Spinal cord (tissue), 10 donors: ENCODE measurements around the gene BBOX1. TPM values are rescaled to one million over a fixed set of nuclear protein-coding genes. Genes with fewer than 3 reads are reported as not detected.
"Not testable (repeated sequence)": the region's sequence is repeated elsewhere in the genome, so short reads cannot be mapped to it uniquely, and the experiment has no call there.

ENCODE experiments used
- DNase-seq, 6 donors: peaks; one replicate each; pipeline versions ENCODE4 v3.0.0 to v3.0.0-alpha.2; 2013 to 2015; ENCODE audit warnings: low spot score in 6 of 6, low read depth in 4 of 6
- H3K27ac ChIP-seq: one replicate; pipeline ENCODE4 v1.5.1; 2013; ENCODE audit warnings: low read depth, low read length, control low read depth
- H3K27me3 ChIP-seq: one replicate; pipeline ENCODE4 v1.6.1; 2013; ENCODE audit warnings: low read length; ENCODE audit not compliant: control insufficient read depth, insufficient read depth
- H3K36me3 ChIP-seq: one replicate; pipeline ENCODE4 v1.6.1; 2013; ENCODE audit warnings: low read length; ENCODE audit not compliant: control insufficient read depth, insufficient read depth
- H3K4me1 ChIP-seq: one replicate; pipeline ENCODE4 v1.6.1; 2013; ENCODE audit warnings: low read length; ENCODE audit not compliant: control insufficient read depth, insufficient read depth
- H3K4me3 ChIP-seq: one replicate; pipeline ENCODE4 v1.5.1; 2013; ENCODE audit warnings: low read depth, low read length, control low read depth
- H3K9me3 ChIP-seq: one replicate; pipeline ENCODE4 v1.6.1; 2013; ENCODE audit warnings: low read length; ENCODE audit not compliant: control insufficient read depth, insufficient read depth
- WGBS: methylation state at CpG from one replicate; pipeline ENCODE4 v1.1.5; 2013; ENCODE audit warnings: missing lambda C conversion rate; ENCODE audit not compliant: insufficient coverage; 5-methylcytosine and 5-hydroxymethylcytosine counted together
- long read RNA-seq, 4 donors: transcript quantifications; one replicate each; lab custom pipeline, GENCODE V29; 2026
- polyA plus RNA-seq, 2 donors: library from polyadenylated mRNA; unstranded; fragments of 120-200 nt; gene quantifications; one replicate each; pipeline ENCODE4 v1.2.1, GENCODE V29; 2013; ENCODE audit not compliant: insufficient read length in 2 of 2
- total RNA-seq, 2 donors: library from RNA; depleted of rRNA in 1 of 2; stranded (reverse); fragments of 120-200 nt in 1 of 2; fragments of >200 nt in 1 of 2; gene quantifications; one replicate each; pipeline versions ENCODE4 v1.2.3 to v1.2.4, GENCODE V29; 2013 to 2014
- donor health status: healthy.

Gene BBOX1, protein sequence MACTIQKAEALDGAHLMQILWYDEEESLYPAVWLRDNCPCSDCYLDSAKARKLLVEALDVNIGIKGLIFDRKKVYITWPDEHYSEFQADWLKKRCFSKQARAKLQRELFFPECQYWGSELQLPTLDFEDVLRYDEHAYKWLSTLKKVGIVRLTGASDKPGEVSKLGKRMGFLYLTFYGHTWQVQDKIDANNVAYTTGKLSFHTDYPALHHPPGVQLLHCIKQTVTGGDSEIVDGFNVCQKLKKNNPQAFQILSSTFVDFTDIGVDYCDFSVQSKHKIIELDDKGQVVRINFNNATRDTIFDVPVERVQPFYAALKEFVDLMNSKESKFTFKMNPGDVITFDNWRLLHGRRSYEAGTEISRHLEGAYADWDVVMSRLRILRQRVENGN
- total RNA-seq (10 to 100 TPM; 23.5 to 42.8 TPM), polyA plus RNA-seq (10 to 100 TPM; 19.8 to 36.3 TPM)
- long read RNA-seq, donor 1, partial matches to known transcripts = 0 of 3 reads
- long read RNA-seq, donor 1, other reads (novel, unspliced or antisense) = 0 of 3 reads
- long read RNA-seq, donor 2, partial matches to known transcripts = 0 of 1 reads
- long read RNA-seq, donor 2, other reads (novel, unspliced or antisense) = 0 of 1 reads
- long read RNA-seq, donor 3, partial matches to known transcripts = 0 of 3 reads
- long read RNA-seq, donor 3, other reads (novel, unspliced or antisense) = 0 of 3 reads
- long read RNA-seq, donor 4 = 0 reads

DNA sequence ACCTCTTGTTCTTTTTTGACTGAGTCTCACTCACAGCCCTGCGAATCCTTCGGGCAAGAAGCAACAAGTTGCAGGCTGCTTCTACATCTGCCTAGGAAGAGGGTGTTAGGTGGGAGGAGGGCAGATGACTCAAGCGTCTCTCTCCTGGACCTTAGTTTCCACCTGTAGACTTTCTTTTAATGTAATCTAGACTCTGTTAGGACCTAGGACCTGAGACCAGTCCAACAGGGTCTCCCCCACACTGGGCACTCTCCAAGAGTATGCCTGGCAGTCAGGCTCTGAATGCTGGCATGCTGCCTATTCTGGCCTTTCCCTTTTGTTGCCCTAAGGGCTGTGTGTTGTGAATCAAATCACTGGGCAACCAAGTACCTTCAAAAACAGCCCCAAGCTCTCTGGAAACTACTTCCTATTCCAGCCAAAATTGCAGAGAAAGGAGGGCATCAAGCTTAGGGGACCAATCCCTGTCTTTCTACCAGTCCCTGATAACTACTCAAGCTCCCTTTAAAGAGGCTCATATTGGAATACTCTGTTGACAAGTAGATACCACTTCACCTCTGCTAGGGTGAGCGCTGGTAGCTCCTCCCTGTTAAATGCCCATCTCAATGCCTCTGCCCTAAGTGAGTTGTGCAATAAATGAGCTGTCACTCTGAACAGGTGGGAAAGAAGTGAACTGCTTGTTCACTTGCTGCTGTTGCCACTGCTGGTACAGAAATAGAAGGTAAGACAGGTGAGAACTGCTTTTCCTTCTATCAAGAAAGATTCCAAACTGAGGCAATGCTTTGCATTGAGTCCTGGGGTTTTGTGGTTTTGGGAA lies at the start of gene BBOX1:
Gene BBOX1 (plus strand): TSS at position 514 of the 814 bp plus-strand sequence. CDS start 14,616 bp downstream, outside the sequence.
- H3K4me1 ChIP-seq = peaks cover 4% of the 10 kb centered on the region
- no peaks in the 10 kb centered on the region for H3K36me3 ChIP-seq
- H3K4me3 ChIP-seq = no peak within 1 kb of the TSS
- H3K9me3 ChIP-seq = peaks cover 3% of the 10 kb centered on the region
- no CpG with 5 or more reads among the region's 4 CpGs for WGBS
- H3K27me3 ChIP-seq = no peaks in the 10 kb centered on the region
- DNase-seq = peak; percentile 52 to 91 (median 68)
- H3K27ac ChIP-seq = peak within 1 kb of the TSS; percentile 91

DNA sequence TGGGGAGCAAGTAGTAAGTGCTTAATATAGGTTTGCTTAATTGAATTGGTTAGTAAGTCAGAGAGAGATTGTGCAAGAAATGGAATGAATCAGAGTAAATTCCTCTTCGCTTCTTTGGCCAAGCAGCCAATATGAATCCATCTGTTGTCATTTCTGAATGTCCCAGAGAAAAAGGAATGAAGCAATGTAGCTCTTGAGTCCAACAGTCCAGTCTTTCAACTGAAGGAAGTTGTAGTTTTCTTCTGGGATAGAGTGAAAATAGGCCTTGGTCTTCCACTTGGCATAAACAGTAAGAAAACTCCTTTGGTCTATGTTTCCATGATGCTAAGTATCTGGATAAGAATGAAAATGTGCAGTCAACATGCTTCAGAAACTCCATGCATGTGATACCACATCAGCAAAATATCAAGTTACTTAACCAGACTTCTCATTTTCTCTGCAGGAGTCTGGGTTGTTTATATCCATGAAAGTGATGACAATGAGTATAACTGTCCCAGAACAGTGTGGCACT lies 48.5 kb upstream of the BBOX1 start:
- DNase-seq = no peak
- no peaks in the 10 kb centered on the region for H3K27me3 ChIP-seq
- no peaks in the 10 kb centered on the region for H3K36me3 ChIP-seq
- H3K27ac ChIP-seq = no peak overlapping the region
- no peak overlapping the region for H3K4me3 ChIP-seq
- H3K4me1 ChIP-seq = peaks cover 7% of the 10 kb centered on the region
- no peaks in the 10 kb centered on the region for H3K9me3 ChIP-seq
- 100% methylated on average over 1 of the region's 1 CpG for WGBS

DNA sequence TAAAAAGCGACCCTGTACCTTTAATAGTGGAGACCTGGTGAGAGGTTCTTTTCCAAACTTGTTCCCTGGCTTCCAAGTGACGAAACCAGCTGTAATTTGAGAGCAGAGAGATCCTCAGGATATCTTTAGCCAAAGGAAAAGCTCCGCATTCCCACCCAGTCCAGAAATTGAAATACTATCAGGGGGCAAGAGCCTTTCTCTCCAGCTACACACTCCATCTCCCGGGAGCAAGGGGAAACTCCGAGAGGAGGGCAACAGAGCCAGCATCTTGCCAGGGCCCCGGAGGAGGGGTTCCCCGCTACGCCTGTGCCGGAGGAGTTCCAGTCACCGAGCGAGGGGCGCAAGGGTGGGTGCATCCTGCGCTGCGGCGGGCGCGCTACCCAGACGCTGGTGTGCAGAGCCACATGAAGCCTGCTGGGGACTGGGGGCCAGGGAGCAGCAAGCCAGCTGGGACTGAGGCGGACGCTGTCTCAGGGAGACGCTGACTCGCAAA lies 46.6 kb upstream of the BBOX1 start, which contains the start of gene FIBIN:
Gene FIBIN (plus strand): TSS at position 148 of the 493 bp plus-strand sequence. CDS start 415 bp downstream, outside the sequence.
- H3K4me1 ChIP-seq = peaks cover 7% of the 10 kb centered on the region
- H3K27ac ChIP-seq = peak within 1 kb of the TSS; percentile 94
- DNase-seq = peak in 4 of 6 donors; percentile 33 to 85 (median 69)
- peak within 1 kb of the TSS; percentile 82 for H3K4me3 ChIP-seq
- 2% methylated on average over 21 of the region's 22 CpGs for WGBS
- no peaks in the 10 kb centered on the region for H3K9me3 ChIP-seq
- H3K27me3 ChIP-seq = no peaks in the 10 kb centered on the region
- H3K36me3 ChIP-seq = no peaks in the 10 kb centered on the region

DNA sequence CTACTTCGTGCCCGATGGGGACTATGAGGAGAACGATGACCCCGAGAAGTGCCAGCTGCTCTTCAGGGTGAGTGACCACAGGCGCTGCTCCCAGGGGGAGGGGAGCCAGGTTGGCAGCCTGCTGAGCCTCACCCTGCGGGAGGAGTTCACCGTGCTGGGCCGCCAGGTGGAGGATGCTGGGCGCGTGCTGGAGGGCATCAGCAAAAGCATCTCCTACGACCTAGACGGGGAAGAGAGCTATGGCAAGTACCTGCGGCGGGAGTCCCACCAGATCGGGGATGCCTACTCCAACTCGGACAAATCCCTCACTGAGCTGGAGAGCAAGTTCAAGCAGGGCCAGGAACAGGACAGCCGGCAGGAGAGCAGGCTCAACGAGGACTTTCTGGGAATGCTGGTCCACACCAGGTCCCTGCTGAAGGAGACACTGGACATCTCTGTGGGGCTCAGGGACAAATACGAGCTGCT lies 46.0 kb upstream of the BBOX1 start:
- Histone ChIP-seq H3K27me3 (no peaks in the 10 kb centered on the region), H3K4me3 (peak overlapping the region; percentile 82), H3K4me1 (peaks cover 7% of the 10 kb centered on the region), H3K36me3 (no peaks in the 10 kb centered on the region), H3K27ac (peak overlapping the region; percentile 94), H3K9me3 (no peaks in the 10 kb centered on the region)
- no peak for DNase-seq
- WGBS = 36% methylated on average over 19 of the region's 19 CpGs

DNA sequence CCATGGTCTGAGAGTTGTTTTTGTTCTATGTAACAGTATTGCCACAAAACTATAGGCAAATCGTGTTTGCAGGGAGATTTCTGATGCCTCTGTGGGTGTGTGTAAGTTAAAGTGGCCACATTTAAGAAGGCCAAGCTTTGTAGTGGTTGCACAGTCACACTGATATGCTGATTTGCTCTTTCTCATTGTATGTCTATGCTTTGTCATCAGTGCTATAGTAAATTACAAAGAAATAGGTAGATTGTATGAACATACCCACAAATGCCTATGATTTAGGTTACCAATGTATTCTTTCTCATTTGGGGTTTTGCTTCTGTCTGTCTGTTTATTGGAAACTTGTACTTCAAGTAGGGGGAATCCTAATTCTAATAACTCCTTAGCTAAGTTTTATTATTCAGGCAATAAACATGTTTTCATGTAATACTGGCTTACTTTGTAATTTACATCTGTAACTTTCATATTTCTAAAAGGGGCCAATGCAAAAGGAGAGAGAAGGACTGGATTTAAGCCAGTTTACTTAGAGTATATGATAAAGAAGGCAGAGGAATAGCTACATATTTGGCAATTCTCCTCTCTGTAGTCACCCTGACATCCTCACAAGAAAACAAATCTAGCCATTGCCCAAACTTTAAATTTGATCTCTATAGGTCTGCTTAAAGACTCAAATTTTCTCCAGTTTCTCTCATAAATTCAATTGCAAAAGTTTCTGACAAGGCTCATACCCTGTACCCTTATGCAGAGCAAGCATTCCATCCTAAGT lies 44.7 kb upstream of the BBOX1 start:
- WGBS = no CpG with 5 or more reads among the region's 1 CpG
- Histone ChIP-seq H3K27ac (peak overlapping the region; percentile 94), H3K9me3 (no peaks in the 10 kb centered on the region), H3K36me3 (no peaks in the 10 kb centered on the region), H3K27me3 (no peaks in the 10 kb centered on the region), H3K4me3 (peak overlapping the region; percentile 82), H3K4me1 (peaks cover 7% of the 10 kb centered on the region)
- no peak for DNase-seq

DNA sequence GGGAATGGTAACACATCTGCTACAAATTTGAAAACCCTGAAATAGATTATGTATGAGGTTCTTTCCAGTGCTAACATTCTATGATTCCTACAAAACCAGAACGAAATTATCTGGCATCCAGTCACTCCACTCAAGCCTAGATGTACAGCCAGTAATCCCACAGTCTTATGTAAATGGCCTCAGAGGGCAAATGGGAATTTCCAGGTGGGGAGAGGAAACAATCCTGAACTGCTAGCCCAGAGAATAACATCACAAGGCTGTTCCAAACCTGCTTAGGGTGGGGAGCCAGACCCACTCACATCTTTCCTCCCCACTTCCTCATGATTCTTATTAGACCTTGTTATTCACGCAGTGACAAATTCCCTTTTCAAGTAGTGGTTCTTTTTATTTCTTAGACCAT lies 43.2 kb upstream of the BBOX1 start:
- Histone ChIP-seq H3K9me3 (no peaks in the 10 kb centered on the region), H3K4me3 (peak overlapping the region; percentile 4), H3K27ac (peak overlapping the region; percentile 29), H3K36me3 (no peaks in the 10 kb centered on the region), H3K4me1 (peaks cover 7% of the 10 kb centered on the region), H3K27me3 (no peaks in the 10 kb centered on the region)
- no CpG with 5 or more reads among the region's 2 CpGs for WGBS
- no peak for DNase-seq

DNA sequence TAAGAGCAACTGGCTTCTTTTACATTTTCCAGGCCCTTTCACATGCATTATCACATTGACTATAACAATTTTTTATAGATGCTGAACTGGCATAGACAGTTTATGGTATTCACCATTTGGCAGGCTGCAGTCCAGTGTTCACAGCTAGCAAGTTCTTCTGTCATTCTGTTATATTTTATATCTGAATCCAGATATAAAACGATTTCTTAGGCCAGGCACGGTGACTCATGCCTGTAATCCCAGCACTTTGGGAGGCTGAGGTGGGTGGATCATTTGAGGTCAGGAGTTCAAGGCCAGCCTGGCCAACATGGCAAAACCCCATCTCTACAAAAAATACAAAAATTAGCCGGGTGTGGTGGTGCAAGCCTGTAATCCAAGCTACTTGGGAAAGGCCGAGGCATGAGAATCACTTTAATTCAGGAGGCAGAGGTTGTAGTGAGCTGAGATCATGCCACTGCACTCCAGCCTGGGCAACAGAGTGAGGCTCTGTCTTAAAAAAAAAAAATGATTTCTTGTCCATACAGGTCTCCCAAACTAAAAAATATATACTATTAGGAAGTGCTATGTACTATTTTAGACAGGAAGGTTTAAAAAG lies 39.4 kb upstream of the BBOX1 start:
- not testable (repeated sequence) for H3K27ac ChIP-seq, H3K4me3 ChIP-seq, H3K4me1 ChIP-seq, H3K36me3 ChIP-seq, H3K9me3 ChIP-seq, DNase-seq, H3K27me3 ChIP-seq
- 80% methylated on average over 1 of the region's 4 CpGs for WGBS

DNA sequence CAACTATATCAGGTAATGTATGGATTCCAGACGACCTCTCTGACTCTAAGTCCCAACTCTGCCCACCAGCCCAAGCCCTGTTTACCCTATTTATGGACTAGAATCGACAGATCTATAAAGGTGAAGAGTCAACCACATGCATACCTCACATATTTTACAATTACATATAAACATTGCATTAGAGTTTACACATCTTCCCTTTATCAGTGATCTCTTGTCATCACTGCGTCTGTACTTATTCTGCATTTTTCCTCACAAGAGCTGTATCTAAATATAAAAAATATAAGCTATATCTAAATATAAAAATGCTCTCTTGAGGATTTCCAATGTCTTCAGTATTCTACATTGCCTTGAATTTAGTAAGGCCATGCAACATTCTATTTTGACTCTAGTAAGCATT lies 38.2 kb upstream of the BBOX1 start:
- WGBS = 100% methylated on average over 1 of the region's 3 CpGs

More for the DNA sequence above, 38.2 kb upstream of the BBOX1 start:
- no peak for DNase-seq
- Histone ChIP-seq H3K27ac (no peak overlapping the region), H3K27me3 (no peaks in the 10 kb centered on the region), H3K4me3 (no peak overlapping the region), H3K36me3 (no peaks in the 10 kb centered on the region), H3K9me3 (no peaks in the 10 kb centered on the region), H3K4me1 (no peaks in the 10 kb centered on the region)
